Right ventricle myocardium superior (tissue), 1 donor: Measurements from ENCODE around the gene IL1RAP. TPM values are rescaled to one million over a fixed set of nuclear protein-coding genes. Genes with fewer than 3 reads are reported as not detected.
"Not testable (repeated sequence)": the region's sequence is repeated elsewhere in the genome, so short reads cannot be mapped to it uniquely, and the experiment has no call there.

Source experiments
- ATAC-seq: fragments of 200-7000 bp; cut with Tn5 transposase; one replicate; pipeline ENCODE4 v1.9.1; 2020; ENCODE audit warnings: mild to moderate bottlenecking; ENCODE audit not compliant: poor library complexity
- DNase-seq: peaks from one replicate; pipeline ENCODE4 v3.0.0-alpha.2; 2020
- intact Hi-C: fragments of 100-400 bp; cut with DNase I; formaldehyde crosslinking; loops from one replicate; pipeline ENCODE4 v1.11.2; 2022
- total RNA-seq: library from RNA; stranded (reverse); fragmentation: NEBNext Ultra II Directional; extraction: Animal tissue kit (Norgen Biotek cat#: 25700); gene quantifications from one replicate; pipeline ENCODE4 v1.2.1, GENCODE V29; 2021
- donor health status: DM: no; HTN: yes; CAD: no; lungs with severe emphysema.

IL1RAP gene
- total RNA-seq, 1 donor from 2014 or later, result 4.1 TPM

DNA sequence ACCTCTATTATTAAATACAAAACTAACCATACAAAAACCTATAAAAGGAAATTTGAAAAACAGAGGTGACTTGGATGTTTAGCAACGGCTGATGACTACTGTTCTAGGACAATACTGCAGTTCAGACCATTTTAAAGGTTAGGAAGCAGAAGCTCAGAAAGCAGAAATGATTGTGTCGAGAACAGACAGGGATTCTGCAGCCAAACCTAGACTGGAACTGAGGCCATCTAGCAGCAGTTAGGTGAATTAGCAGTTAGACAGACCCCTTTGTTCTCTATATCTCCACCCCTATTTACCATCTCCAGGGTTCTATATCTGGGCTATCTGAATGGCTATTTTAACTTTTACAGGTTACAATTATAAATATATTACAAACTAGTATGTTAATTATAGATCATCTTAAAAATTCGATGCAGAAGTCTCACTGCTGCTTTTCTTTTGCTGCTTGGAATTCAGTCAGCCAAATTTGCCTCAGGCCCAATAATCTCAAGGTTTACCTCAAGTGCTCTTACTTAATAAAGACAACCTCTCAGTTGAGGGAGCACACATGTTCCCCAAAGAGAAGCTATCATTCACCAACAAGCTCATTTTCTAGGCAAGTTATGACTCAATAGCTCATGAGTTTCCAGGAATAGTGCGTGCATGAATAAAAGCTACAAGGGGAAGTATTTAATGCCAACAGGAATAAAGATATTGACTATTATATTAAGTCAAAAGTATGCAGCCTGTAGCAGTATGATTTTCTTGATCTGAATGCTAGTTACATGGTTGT, 9.3 kb upstream of the IL1RAP start:
- intact Hi-C loops, result no loop called here
- DNase-seq (no peak), ATAC-seq (peak; percentile 49)

DNA sequence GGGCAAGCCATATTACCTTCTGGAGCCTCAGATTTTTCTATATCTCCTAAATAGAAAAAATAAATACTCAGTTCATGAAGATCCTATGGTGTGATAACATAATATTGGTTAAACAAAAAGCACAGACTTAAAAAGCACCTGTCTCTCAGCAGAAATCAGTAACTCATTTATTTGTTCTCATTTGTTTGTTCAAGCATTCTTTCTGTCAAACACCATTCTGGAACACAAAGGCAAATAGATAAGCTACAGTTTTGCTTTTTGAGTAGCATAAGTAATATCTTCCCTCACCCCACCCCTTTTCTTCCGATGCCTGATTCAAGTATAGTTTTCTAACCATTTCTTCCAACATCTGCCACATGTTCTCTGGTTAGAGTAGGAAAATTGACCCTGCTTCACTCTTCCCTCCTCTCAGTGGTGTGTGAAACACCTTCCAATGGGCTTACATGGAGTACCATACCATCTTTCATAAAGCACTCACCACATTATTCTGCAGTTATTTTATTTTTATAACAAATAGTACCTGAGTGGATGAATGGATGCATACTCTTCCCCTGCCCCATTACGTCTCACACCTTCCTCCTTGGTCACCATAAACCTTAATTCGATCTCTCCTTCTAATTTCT, 8.4 kb upstream of the IL1RAP start:
- DNase-seq, result no peak
- no peak for ATAC-seq
- intact Hi-C loops, result no loop called here

DNA sequence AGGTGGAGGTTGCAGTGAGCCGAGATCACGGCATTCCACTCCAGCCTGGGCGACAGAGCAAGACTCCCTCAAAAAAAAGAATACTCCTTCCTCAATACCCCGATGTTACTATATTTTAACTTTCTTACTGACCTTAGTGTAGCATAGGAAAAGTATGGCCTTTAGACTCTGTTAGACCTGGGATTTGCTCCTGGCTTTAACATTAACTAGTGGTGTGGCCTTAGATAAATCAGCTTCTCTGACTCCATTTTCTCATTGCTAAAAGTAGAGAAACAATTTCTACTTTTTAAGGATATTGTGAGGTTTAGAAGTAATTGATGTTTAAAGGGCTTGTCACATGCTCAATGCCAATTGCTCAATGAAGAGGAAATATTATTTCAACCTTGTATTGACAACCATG, 7.6 kb upstream of the IL1RAP start:
- ATAC-seq, result no peak
- no peak for DNase-seq
- intact Hi-C loops, result no loop called here

DNA sequence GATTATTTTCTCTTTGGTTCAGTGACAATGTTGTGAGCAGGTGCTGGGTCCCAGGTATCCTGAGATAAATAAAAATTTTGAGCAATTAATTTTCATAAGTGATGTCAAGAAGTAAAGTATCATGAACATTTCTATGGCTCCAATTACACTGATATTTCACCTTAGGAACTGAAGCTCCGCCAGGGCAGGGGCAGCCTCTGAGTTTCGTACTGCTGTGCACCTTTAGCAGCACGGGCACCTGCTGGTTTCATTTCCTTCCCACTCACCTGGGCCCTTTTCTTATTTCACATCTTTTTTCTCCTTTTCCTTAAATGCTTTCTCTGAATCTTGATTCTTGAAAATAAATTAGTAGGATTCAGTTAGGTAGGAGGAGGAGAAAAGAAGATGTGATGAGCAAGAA, 1.2 kb upstream of the IL1RAP start:
- no peak for ATAC-seq
- intact Hi-C loops, result no loop called here
- DNase-seq, result no peak

DNA sequence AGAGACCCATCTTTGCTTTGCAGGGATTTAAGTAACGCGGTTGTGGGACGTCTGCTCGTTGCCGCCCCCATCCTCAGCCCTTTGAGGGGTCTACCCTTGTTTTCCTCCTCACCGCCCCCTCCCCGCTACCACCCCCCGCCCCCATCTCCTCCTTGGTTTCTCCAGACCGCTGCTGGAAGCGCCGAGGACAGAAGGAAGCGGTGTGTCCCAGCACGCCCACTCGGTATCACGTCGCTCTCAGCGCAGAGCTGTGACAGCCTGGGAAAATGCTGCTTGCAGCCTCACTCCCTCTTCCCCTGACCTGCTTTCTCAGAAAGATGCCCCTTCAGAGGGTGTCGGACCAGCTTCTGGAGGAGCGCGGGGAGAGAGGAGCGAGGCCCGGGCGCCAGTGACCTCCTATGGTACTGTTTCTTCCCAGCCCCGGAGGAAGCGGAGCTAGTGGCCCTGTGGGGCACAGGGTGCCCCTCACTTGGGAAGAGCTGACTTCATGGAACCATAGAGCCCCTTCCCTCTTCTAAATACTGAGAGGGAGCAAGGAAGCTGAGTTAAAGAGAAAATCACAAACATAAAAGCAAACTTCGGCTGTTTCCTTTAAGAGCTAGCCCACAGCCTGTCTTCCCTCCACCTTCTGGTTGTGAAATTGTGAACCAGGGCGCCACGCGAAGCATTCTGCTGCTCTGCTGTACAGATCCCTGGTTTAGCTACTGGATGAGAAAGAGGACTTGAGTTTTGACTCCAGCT, 698 bp downstream of the IL1RAP start:
- peak; percentile 51 for DNase-seq
- ATAC-seq, result peak; percentile 64
- intact Hi-C loops, result no loop called here

DNA sequence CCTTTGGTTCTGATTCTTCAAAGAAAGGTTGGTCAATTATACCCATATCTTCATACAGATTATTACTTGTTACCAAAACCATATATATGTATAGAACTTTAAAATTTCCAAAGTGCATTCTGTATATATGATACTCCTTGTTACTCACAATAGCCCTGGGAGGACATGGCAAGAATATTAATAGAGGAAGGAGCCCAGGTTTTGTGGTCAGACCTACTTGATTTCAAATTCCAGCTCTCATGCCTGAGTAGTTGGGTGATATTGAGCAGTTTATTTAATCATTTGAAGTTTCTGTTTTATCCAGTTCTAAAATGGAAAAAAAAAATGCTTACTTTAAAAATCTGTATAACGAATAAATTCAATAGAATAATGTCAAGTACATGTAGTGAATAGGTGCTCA, 2.5 kb downstream of the IL1RAP start:
- ATAC-seq (no peak), DNase-seq (no peak)
- intact Hi-C loops, result no loop called here

DNA sequence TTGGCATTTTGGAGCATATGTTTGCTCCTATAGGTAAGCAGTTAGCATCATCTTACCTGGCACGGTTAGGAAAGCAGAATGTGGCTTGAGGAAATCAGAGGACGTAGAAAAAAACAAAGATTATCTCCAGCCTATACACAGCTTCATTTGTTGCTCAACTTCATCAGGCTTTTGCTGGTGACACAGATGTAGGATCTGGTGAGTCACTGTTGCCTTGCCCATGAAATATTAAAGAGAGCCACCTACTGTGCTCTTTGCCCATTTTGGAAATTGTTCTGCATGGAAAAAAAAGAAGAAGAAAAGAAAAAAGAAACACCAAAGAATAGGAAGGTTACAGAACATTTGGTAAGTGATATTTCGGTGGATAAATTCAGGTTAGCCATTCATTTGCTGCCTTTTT, 3.8 kb downstream of the IL1RAP start:
- intact Hi-C loops, result no loop called here
- ATAC-seq (no peak), DNase-seq (no peak)

DNA sequence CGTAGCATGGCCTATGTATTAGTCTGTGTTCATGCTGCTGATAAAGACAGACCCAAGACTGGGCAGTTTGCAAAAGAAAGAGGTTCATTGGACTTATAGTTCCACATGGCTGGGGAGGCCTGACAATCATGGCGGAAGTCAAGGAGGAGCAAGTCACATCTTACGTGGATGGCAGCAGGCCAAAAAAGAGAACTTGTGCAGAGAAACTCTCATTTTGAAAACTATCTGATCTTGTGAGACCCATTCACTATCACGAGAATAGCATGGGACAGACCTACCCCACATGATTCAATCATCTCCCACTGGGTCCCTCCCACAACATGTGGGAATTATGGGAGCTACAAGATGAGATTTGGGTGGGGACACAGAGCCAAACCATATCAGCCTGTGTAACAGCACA, 4.6 kb downstream of the IL1RAP start:
- ATAC-seq, intact Hi-C loops: not testable (repeated sequence)

DNA sequence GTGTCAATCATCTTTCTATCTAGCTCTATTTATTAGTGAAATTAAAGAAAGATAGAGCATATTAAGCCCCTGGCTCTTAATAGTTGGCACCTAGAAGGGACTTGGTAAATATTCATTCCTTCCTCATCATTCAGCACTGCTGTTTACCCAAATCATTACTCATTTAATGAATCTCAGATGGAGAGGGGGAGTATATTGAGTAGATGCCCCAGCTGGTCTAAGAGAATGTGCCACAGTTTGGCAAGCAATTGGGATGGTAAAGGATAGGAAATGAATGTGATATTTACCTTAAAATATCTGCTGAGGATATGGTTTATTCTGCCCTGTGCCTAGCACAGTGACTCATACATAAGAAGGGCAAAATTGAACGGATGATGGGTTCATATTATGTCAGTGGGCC, 6.0 kb downstream of the IL1RAP start:
- no peak for ATAC-seq
- no peak for DNase-seq
- intact Hi-C loops, result no loop called here

More for the DNA sequence above, 4.6 kb downstream of the IL1RAP start:
- not testable (repeated sequence) for DNase-seq

DNA sequence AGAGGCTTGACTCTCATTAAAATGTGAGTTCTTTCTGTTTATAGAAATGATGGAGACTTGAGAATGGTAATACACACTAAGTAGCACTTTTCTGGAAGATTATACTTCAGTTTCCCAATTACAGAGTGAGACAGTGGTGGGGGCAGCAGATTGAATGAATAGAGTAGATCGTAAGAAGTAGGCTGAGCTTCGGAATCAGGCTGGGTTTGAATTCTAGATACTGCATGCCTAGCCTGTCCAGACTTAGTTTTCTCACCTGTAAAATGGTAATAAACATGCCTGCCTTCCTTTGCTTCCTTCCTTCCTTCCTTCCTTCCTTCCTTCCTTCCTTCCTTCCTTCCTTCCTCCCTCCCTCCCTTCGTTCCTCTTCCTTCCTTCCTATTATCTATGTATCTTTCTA, 8.1 kb downstream of the IL1RAP start:
- DNase-seq (no peak), ATAC-seq (no peak)
- intact Hi-C loops, result no loop called here

DNA sequence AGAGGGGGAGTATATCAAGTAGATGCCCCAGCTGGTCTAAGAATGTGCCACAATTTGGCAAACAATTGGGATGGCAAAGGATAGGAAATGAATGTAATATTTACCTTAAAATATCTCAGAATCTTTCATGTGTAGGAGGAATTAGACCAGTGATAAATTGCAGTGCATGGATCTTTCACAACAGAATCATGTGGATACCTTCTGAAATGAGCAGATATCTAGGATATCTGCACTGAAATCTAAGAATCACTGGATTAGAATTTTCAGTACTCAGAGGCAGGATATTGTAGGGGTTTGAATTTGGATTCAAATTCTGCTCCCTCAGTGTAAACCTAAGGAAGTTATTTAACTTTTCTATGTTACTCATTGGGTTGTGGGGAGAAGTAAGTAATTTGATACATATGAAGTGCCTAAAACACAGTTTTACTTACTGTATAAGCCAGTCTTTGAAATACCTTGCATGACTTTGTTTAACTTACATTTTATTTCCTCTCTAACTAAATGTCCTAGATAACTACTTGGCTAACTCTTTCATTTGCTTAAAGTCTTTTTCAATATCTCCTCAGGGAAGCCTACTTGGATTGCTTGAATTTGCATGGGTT, 8.8 kb downstream of the IL1RAP start:
- no peak for ATAC-seq
- intact Hi-C loops, result no loop called here

DNA sequence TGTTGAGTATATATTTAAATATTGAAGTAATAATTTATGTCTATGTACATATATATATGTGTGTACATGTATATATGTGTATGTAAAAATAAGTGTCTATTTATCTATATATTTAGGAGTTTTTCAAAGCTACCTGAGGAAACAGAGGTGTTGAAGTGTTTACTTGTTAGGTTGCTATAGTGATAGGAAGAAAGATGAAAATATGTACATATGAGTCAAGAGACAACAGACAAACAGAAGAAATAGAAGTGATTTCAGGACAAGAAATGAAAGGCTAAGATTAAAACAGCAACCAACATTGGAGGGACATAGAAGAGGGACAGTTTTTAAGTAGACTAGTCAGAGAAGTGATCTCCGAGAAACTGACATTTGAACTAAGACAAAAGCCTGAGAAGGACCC, 11.1 kb downstream of the IL1RAP start:
- DNase-seq (no peak), ATAC-seq (no peak)
- intact Hi-C loops, result no loop called here

More for the DNA sequence above, 8.8 kb downstream of the IL1RAP start:
- no peak for DNase-seq

DNA sequence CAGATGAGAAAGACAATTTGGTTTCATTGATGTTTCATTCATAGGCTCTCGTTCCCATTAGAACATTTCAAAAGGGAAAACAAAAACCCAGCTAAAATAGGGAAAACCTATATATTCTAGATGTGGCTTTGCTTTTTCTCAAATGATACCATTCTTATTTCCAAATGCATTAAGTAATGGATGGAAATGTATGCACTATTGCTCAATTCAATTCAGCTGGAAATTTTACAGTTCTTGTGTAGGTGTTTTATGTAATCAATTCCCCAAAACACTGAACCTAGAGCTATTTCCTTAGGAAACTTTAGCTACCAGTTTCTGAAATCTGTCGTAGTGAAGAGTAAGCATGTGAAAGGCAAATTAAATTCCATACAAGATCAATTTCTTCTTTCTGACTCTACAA, 11.7 kb downstream of the IL1RAP start:
- DNase-seq (no peak), ATAC-seq (no peak)
- intact Hi-C loops, result no loop called here

DNA sequence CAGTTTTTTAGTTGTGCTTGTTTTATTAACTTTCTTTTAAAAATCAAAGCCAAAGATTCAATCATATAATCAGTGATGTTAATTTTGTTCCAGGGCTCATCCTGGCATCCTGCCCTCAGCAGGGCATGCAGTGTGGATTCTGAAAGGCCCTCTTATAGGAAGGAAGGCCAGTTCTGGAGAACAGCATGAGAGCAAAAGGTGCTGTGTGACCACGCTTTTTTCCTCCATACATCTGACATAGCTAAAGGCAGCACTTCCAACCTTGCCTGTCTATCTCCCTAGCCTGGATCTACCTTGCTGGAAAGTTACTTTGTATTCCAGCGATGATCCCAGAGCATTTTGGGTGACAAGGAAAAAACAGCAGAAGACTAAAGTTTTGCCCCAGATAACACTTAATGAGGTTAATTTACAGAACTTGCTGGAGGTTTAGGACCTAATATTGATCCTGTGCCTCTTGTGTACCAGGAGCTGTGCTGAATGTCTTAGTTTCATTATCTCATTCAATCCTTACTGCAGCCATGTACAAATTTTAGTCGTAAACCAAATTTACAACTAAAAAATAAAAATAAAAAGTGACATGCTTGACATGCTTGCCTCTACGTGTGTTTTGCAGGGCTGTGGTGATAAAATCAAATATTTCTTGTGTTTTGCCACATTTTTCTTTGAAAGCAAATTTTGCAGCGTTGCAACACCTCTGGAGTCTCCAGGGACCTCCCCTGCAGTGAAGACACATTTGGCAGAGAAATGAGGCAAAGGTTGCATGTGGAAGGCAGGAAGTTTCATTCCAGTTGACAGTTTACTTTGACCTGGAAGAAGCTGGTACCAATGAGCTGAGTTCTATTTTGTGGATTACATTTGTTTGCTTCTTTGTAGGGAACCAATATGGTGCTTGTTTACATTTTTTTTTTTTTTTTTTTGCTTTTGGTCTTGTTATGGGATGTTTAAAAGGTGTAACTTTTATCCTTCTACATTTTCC, 13.2 kb downstream of the IL1RAP start:
- no peak for DNase-seq
- intact Hi-C loops, result no loop called here
- no peak for ATAC-seq

DNA sequence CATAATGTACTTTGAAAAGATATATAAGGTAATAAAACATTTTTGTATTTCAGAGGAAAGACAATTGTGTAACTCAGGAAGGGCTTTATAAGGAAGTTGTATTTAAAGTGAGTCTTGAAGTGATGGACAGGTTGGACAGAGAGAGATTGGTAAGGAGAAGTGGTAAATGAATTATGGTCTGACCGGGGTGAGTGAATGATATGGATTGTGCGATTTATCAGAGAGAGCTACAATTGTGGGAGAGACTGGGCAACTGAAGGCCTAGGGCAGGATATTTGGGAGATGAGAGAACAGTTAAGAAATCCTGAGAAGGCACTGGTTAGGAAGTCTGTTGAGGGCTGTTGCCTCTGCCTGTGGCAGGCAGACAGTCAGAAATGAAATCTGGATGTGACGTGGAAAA, 14.8 kb downstream of the IL1RAP start:
- no peak for ATAC-seq
- no peak for DNase-seq
- intact Hi-C loops, result no loop called here

DNA sequence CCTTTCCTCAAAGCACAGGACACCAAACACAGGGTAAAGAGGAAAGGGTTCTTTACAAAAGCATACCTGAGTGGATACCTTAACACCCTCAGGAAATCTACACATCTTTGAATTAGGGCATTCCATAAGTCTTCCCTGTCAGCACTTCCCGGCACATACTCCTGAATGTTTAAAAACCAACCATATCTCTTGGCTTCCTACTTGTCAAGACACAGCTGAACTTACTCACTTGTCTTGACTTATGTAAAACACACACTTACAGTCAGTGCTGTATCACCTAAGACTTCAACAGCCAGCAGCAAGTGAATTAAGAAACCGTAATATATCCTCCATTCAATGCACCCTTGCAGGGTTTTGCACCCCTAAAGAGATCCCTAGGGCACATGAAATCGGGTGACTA, 17.5 kb downstream of the IL1RAP start:
- intact Hi-C loops, result no loop called here
- DNase-seq, result no peak
- ATAC-seq, result no peak

DNA sequence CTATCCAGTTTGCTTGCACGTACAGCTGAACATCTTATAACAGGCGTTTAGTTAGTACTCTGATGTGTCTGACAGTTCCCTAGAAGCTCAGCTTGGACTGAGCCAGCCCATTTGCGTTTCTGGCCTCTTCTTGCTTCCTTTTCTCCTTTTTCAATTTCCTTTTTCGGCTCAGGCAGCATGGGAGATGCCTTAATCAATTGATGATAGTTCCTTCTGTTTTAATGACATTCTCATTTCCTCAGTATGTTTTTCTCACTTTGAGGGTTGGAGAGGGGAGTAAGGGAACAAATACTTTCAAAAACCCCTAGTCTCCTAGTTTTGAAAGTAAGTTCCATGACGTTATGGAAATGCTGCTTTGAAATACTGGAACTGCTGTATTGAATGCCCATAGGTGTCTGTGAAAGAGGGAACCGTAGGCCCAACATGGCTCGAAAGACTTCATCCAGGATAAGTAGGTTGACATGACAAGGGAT, 18.9 kb downstream of the IL1RAP start:
- DNase-seq, result no peak
- ATAC-seq, result peak; percentile 36
- intact Hi-C loops, result no loop called here

DNA sequence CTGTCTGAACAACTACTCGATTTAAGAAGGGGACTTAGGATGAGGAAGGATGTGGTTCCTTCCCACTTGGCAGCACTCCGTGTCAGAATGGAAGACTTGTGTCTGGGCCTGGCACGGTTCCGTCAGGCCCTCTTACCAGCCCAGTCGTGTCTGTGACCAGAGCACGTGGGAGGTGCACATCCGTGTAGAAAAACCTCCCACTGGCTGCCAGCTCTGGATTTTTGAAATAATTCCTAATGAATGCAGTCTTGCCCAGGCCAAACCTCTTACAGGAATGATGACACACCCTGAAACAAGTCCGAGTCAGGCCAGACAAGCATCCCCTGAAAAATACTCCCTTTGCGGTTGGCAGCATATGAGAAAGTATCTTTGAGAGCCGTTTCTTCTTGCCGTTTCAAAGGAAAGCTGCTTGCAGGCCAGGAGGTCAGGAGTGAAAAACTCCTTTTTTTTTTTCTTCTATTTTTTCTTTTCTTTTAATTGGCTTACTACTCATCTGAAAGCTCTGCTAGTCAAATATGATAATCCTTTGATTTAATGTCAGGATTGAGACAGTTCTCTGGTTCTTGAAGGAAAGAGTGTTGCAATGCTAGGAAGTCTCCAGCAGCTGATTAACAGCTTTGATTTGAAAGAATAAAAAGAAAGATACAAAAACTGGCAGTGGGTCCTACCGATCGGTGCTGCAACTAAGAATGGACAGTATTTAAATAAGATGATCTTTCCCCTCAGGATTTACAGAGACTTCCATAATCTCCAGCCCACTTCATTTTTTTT, 19.8 kb downstream of the IL1RAP start:
- peak; percentile 80 for DNase-seq
- ATAC-seq, result peak; percentile 78
- intact Hi-C loops, result no loop called here
